Smooth muscle cell (in vitro differentiated cells): ENCODE results near the gene SCRN1. TPM values are rescaled to one million over a fixed set of nuclear protein-coding genes. Genes with fewer than 3 reads are reported as not detected.

Experiments
- DNase-seq: peaks from one replicate; lab custom pipeline; 2025; ENCODE audit not compliant: unreplicated experiment; lab: John Stamatoyannopoulos, UW
- H2AFZ ChIP-seq: fragments of 200-600 bp; sonication (generic); 2 replicates; pipeline ENCODE4 v1.6.0; 2016; ENCODE audit warnings: antibody characterized with exemption, low read depth, mild to moderate bottlenecking
- H3F3A ChIP-seq: fragments of 200-600 bp; sonication (generic); 2 replicates; pipeline ENCODE4 v1.6.0; 2017; ENCODE audit warnings: antibody characterized with exemption, low read depth
- H3K27ac ChIP-seq: fragments of 200-600 bp; sonication (generic); 2 replicates; pipeline ENCODE4 v1.5.1; 2016; ENCODE audit warnings: low read depth, mild to moderate bottlenecking
- H3K27me3 ChIP-seq: fragments of 200-600 bp; sonication (generic); 2 replicates; pipeline ENCODE4 v1.6.1; 2016; ENCODE audit warnings: low read depth, mild to moderate bottlenecking
- H3K36me3 ChIP-seq: fragments of 200-600 bp; sonication (generic); 2 replicates; pipeline ENCODE4 v1.5.1; 2016; ENCODE audit warnings: low read depth
- H3K4me1 ChIP-seq: fragments of 200-600 bp; sonication (generic); 2 replicates; pipeline ENCODE4 v1.5.1; 2016; ENCODE audit warnings: low read depth
- H3K4me2 ChIP-seq: fragments of 200-600 bp; sonication (generic); 2 replicates; pipeline ENCODE4 v1.6.0; 2016; ENCODE audit warnings: mild to moderate bottlenecking
- H3K4me3 ChIP-seq: fragments of 200-600 bp; sonication (generic); 2 replicates; pipeline ENCODE4 v1.5.1; 2016; ENCODE audit warnings: mild to moderate bottlenecking
- H3K79me2 ChIP-seq: fragments of 200-600 bp; sonication (generic); 2 replicates; pipeline ENCODE4 v1.6.0; 2016; ENCODE audit warnings: low read depth, mild to moderate bottlenecking
- H3K9ac ChIP-seq: fragments of 200-600 bp; sonication (generic); 2 replicates; pipeline ENCODE4 v1.6.0; 2016; ENCODE audit warnings: low read depth
- H3K9me3 ChIP-seq: fragments of 200-600 bp; sonication (generic); replicated peaks from 2 replicates; pipeline ENCODE4 v1.5.1; 2016; ENCODE audit warnings: low read depth
- H4K20me1 ChIP-seq: fragments of 200-600 bp; sonication (generic); 2 replicates; pipeline ENCODE4 v1.6.0; 2016; ENCODE audit warnings: low read depth
- WGBS: methylation state at CpG from one replicate; pipeline ENCODE4 v1.1.7; 2016; ENCODE audit warnings: low lambda C conversion rate; 5-methylcytosine and 5-hydroxymethylcytosine counted together
- polyA plus RNA-seq: library from polyadenylated mRNA; unstranded; fragments of >200 nt; fragmentation: Nextera tagmentation; extraction: Ambion mirVana; gene quantifications from 2 replicates; pipeline ENCODE4 v1.2.1, GENCODE V29; 2016
- total RNA-seq: library from RNA; depleted of rRNA; stranded (reverse); fragments of >200 nt; gene quantifications from 2 replicates; pipeline ENCODE4 v1.2.3, GENCODE V29; 2014
- TF ChIP-seq, protein P1 (sequence below): fragments of 200-600 bp; sonication (generic); IDR thresholded peaks from 2 replicates; pipeline ENCODE4 v1.5.1; 2017; ENCODE audit warnings: borderline replicate concordance, mild to moderate bottlenecking, antibody characterized with exemption; ENCODE audit not compliant: insufficient read depth, poor library complexity, severe bottlenecking

The SCRN1 gene
- total and polyA plus RNA-seq, 2 experiments from 2014 or later, result 67.5 to 84.9 TPM

DNA sequence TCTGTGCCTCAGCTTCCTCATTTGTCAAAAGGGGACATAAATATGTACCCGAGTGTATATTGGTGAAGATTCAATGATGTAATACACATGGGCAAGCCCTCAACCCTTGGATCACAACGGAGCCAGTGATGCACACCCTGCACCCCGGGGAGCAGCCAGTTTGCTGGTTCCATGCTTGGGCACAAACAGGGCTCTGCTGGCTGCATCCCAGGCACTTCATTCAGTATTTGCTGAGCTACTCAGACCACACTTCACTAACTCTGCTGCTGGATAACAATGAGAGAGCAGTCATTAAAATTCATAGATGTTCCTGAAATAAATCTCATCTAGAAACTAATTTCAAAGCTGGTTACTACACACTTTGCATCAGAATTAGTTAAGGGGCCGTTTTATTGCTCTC lies 72.0 kb downstream of the SCRN1 start:
- H3F3A ChIP-seq, result no peaks in the 10 kb centered on the region
- no peaks in the 10 kb centered on the region for H3K27me3 ChIP-seq
- H3K4me3 ChIP-seq, result no peak overlapping the region
- no peaks in the 10 kb centered on the region for H3K4me1 ChIP-seq
- no peak overlapping the region for H3K27ac ChIP-seq
- no peak overlapping the region for H3K9ac ChIP-seq
- H2AFZ ChIP-seq, result no peak overlapping the region
- peaks cover 24% of the 10 kb centered on the region for H4K20me1 ChIP-seq
- TF ChIP-seq, protein P1, sequence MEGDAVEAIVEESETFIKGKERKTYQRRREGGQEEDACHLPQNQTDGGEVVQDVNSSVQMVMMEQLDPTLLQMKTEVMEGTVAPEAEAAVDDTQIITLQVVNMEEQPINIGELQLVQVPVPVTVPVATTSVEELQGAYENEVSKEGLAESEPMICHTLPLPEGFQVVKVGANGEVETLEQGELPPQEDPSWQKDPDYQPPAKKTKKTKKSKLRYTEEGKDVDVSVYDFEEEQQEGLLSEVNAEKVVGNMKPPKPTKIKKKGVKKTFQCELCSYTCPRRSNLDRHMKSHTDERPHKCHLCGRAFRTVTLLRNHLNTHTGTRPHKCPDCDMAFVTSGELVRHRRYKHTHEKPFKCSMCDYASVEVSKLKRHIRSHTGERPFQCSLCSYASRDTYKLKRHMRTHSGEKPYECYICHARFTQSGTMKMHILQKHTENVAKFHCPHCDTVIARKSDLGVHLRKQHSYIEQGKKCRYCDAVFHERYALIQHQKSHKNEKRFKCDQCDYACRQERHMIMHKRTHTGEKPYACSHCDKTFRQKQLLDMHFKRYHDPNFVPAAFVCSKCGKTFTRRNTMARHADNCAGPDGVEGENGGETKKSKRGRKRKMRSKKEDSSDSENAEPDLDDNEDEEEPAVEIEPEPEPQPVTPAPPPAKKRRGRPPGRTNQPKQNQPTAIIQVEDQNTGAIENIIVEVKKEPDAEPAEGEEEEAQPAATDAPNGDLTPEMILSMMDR, result no peak
- no peak for DNase-seq
- no peak overlapping the region for H3K4me2 ChIP-seq
- H3K36me3 ChIP-seq, result peaks cover 7% of the 10 kb centered on the region
- H3K79me2 ChIP-seq, result no peaks in the 10 kb centered on the region
- no peaks in the 10 kb centered on the region for H3K9me3 ChIP-seq
- WGBS, result 90% methylated on average over 4 of the region's 4 CpGs

DNA sequence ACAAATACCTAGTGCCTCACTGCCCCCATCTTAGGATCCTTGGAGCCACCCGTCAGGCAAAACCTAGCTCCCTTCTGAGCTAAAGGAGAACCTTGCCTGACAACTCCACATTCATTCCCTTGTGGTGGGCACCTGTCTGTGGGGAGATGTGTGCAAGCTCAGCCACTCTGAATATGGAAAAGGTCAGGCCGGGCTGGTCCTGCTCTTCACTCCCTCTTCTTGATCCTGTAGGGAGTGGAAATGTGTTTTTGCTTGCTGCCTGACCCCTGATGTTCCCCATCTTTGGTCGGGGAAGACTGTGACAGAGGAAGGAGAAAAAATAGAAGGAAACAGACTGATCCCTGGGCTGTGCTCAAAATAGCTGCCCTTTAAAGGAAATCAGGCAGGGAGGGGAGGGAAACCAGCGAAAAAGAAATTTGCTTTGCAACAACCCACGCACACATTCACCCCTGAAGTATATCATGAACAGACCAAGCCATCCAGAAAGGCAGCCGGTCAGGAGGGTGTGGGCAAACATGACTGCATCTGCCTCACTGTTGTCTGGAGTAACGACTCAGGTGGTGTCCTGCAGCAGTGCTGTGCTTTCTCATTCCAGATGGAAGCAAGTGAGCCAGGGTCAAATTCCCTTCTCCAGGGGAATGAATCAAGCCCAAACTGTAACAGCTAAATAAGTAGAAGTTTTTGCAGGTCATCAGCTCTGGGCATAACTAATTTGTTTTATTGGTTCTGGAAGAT lies 74.0 kb downstream of the SCRN1 start:
- DNase-seq, result no peak
- no peaks in the 10 kb centered on the region for H3K27me3 ChIP-seq
- no peaks in the 10 kb centered on the region for H3F3A ChIP-seq
- H3K27ac ChIP-seq, result no peak overlapping the region
- peaks cover 7% of the 10 kb centered on the region for H3K36me3 ChIP-seq
- no peak overlapping the region for H3K9ac ChIP-seq
- H2AFZ ChIP-seq, result no peak overlapping the region
- H4K20me1 ChIP-seq, result peaks cover 9% of the 10 kb centered on the region
- H3K79me2 ChIP-seq, result no peaks in the 10 kb centered on the region
- no peak overlapping the region for H3K4me2 ChIP-seq
- H3K4me1 ChIP-seq, result no peaks in the 10 kb centered on the region
- TF ChIP-seq, protein P1, result no peak
- H3K4me3 ChIP-seq, result no peak overlapping the region
- no peaks in the 10 kb centered on the region for H3K9me3 ChIP-seq
- 79% methylated on average over 6 of the region's 7 CpGs for WGBS

DNA sequence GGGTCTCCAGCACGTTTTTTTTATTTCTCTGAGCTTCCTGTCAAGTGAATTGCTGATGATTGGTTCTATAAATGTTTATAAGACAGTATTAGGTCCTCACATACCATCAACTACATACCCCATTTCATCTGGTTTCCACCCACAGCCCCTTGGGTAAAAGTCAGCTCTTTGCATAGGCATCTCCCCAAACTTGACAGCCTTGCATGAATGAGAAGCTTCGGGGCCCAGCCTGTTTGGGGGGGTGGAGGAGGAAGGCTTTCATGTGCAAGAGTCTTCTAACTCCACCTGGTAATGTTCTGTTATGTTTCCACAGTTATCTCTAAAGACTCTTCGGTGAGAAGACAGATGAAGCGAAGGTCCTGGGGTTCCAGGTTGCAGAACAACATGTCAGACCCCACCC lies 75.4 kb downstream of the SCRN1 start:
- H3K9me3 ChIP-seq, result no peaks in the 10 kb centered on the region
- peaks cover 3% of the 10 kb centered on the region for H3K36me3 ChIP-seq
- H3K4me3 ChIP-seq, result no peak overlapping the region
- H3K9ac ChIP-seq, result no peak overlapping the region
- no peaks in the 10 kb centered on the region for H3K79me2 ChIP-seq
- no peak overlapping the region for H3K27ac ChIP-seq
- H3K4me2 ChIP-seq, result no peak overlapping the region
- no peaks in the 10 kb centered on the region for H3K4me1 ChIP-seq
- no peak for DNase-seq
- TF ChIP-seq, protein P1, result no peak
- no peaks in the 10 kb centered on the region for H4K20me1 ChIP-seq
- H3K27me3 ChIP-seq, result no peaks in the 10 kb centered on the region
- no peaks in the 10 kb centered on the region for H3F3A ChIP-seq
- H2AFZ ChIP-seq, result no peak overlapping the region
- WGBS, result 91% methylated on average over 4 of the region's 4 CpGs
